ENCODE results near the gene STK11IP. TPM values are rescaled to one million over a fixed set of nuclear protein-coding genes. Genes with fewer than 3 reads are reported as not detected.
A peak's percentile ranks its signal among the peaks of the same experiment; 100 is the strongest.

STK11IP gene
- total and polyA plus RNA-seq, 2 of the 13 experiments (the other 11 are each of a cell fraction or from before 2014, with no cell fraction given), result 12.8 to 24.0 TPM

DNA sequence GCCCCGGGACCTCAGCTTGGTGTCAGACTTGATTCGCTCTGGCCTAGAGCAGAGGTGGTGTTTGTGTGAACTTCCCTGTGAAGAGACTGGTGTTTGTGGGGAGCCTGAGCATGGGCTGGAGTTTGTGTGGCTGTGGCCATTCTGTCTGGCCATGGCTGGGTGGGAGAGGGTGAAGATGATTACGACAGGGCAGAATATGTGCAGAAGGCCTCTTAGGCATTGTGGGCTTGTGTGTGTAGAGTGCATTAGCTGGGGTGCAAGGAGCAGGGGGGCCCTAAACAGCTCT, 36.8 kb upstream of the STK11IP start (continued):
- TF ChIP-seq SIN3A (IDR thresholded peaks at IDR 0.05; ENCODE audit: borderline replicate concordance, low read depth, low read length), result no peak
- TF ChIP-seq BORCS8-MEF2B (CRISPR knock-in tag; IDR thresholded peaks at IDR 0.05), result no peak
- peak in 1 of 2 experiments; percentile 13; a peak in 1 of 4 replicates for TF ChIP-seq POLR2A (IDR thresholded peaks at IDR 0.05; ENCODE audit: insufficient read depth in 1 of 2, low read depth in 2 of 2, low read length in 2 of 2)
- 0 out of 2 replicates have a peak, but pooled peaks have one; percentile 9 for TF ChIP-seq MEF2D (CRISPR knock-in tag; IDR thresholded peaks at IDR 0.05)
- TF ChIP-seq PAF1 (CRISPR knock-in tag; IDR thresholded peaks at IDR 0.05), result peak; percentile 91
- no peak for TF ChIP-seq FOXC1 (CRISPR knock-in tag; IDR thresholded peaks at IDR 0.05; ENCODE audit: borderline replicate concordance)
- no peak for TF ChIP-seq ZNF3 (CRISPR knock-in tag; IDR thresholded peaks at IDR 0.05)
- TF ChIP-seq, protein P1, sequence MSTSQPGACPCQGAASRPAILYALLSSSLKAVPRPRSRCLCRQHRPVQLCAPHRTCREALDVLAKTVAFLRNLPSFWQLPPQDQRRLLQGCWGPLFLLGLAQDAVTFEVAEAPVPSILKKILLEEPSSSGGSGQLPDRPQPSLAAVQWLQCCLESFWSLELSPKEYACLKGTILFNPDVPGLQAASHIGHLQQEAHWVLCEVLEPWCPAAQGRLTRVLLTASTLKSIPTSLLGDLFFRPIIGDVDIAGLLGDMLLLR (CRISPR knock-in tag; IDR thresholded peaks at IDR 0.05), result 0 out of 2 replicates have a peak, but pooled peaks have one; percentile 63
- 0 out of 2 replicates have a peak, but pooled peaks have one; percentile 9 for TF ChIP-seq ZNF446 (CRISPR knock-in tag; IDR thresholded peaks at IDR 0.05)

- Histone ChIP-seq H3K9me3 (ENCODE audit: low read length) (no peaks in the 10 kb centered on the region), H3K36me3 (replicated peaks in 1 of 2; ENCODE audit: control insufficient read depth in 1 of 2, insufficient read depth in 2 of 2, low read length in 2 of 2) (peaks cover 18 to 28% of the 10 kb centered on the region in 2 experiments; a peak in 4 of 5 replicates), H2AFZ (ENCODE audit: low read length) (no peak overlapping the region), H3K27ac (ENCODE audit: extremely low read length, insufficient read depth, low read length) (peak overlapping the region; percentile 7), H3K9ac (ENCODE audit: insufficient read depth, low read depth, low read length) (no peak overlapping the region), H3K27me3 (ENCODE audit: control insufficient read depth in 1 of 2, insufficient read depth in 2 of 2, low read length in 2 of 2) (no peaks in the 10 kb centered on the region), H4K20me1 (ENCODE audit: insufficient read depth, low read length) (no peaks in the 10 kb centered on the region), H3K4me3 (replicated peaks in 1 of 3; ENCODE audit: insufficient read depth in 1 of 3, low read depth in 2 of 3, low read length in 3 of 3) (no peak overlapping the region), H3K4me2 (ENCODE audit: low read depth, low read length) (peak overlapping the region; percentile 41), H3K79me2 (ENCODE audit: insufficient read depth, low read length) (no peaks in the 10 kb centered on the region), H3K4me1 (ENCODE audit: insufficient read depth, low read length) (peaks cover 46% of the 10 kb centered on the region)
- BruUV-seq (replicated peaks), result TSS peak; percentile 23
- peak; percentile 51 for FAIRE-seq
- 68% methylated on average over 22 of the region's 24 CpGs for WGBS (ENCODE audit: low lambda C conversion rate)
- peak; percentile 66 for ATAC-seq
- peak; percentile 60 for DNase-seq (ENCODE audit: low spot score)
- ChIA-PET POLR2A (interaction anchor here (0.6 to 4.2 kb wide), 11 partner anchors 9 to 63 kb away, joined by 3 to 45 read pairs (median 6); partner anchors contain the start of genes CHPF, GMPPA, INHA and OBSL1), CTCF (ENCODE audit: low intra/inter-chr PET ratio, low total read pairs) (interaction anchor here (2.7 to 3.7 kb wide), 2 partner anchors 20 to 81 kb away, joined by 19 to 28 read pairs; no protein-coding TSS in a partner anchor)
- intact Hi-C loops (cut with micrococcal nuclease; ENCODE audit: unreplicated experiment) (loop anchor here (1.0 to 5.0 kb wide), 3 partner anchors 21 to 81 kb away; partner anchors contain the start of gene STK11IP), in situ Hi-C loops (cut with HindIII; ENCODE audit: extremely low pct_ligation_motif_present, low pct_unique_long_range_greater_than_20kb) (loop anchor here (5.0 kb wide), 1 partner anchor 36 kb away; the partner anchor contains the start of gene STK11IP)
- TF ChIP-seq, protein P2, sequence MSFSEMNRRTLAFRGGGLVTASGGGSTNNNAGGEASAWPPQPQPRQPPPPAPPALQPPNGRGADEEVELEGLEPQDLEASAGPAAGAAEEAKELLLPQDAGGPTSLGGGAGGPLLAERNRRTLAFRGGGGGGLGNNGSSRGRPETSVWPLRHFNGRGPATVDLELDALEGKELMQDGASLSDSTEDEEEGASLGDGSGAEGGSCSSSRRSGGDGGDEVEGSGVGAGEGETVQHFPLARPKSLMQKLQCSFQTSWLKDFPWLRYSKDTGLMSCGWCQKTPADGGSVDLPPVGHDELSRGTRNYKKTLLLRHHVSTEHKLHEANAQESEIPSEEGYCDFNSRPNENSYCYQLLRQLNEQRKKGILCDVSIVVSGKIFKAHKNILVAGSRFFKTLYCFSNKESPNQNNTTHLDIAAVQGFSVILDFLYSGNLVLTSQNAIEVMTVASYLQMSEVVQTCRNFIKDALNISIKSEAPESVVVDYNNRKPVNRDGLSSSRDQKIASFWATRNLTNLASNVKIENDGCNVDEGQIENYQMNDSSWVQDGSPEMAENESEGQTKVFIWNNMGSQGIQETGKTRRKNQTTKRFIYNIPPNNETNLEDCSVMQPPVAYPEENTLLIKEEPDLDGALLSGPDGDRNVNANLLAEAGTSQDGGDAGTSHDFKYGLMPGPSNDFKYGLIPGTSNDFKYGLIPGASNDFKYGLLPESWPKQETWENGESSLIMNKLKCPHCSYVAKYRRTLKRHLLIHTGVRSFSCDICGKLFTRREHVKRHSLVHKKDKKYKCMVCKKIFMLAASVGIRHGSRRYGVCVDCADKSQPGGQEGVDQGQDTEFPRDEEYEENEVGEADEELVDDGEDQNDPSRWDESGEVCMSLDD (CRISPR knock-in tag; IDR thresholded peaks at IDR 0.05; ENCODE audit: borderline replicate concordance), result no peak
- TF ChIP-seq ZNF598 (CRISPR knock-in tag; IDR thresholded peaks at IDR 0.05; ENCODE audit: borderline replicate concordance) (no peak), GTF2F1 (IDR thresholded peaks at IDR 0.05; ENCODE audit: low read length) (no peak), ATF7 (IDR thresholded peaks at IDR 0.05) (no peak), ATF7 (CRISPR knock-in tag; IDR thresholded peaks at IDR 0.05) (no peak), RFX5 (IDR thresholded peaks at IDR 0.05; ENCODE audit: low read depth, low read length) (no peak), ZNF432 (CRISPR knock-in tag; IDR thresholded peaks at IDR 0.05; ENCODE audit: borderline replicate concordance) (no peak)
- TF ChIP-seq, protein P3, sequence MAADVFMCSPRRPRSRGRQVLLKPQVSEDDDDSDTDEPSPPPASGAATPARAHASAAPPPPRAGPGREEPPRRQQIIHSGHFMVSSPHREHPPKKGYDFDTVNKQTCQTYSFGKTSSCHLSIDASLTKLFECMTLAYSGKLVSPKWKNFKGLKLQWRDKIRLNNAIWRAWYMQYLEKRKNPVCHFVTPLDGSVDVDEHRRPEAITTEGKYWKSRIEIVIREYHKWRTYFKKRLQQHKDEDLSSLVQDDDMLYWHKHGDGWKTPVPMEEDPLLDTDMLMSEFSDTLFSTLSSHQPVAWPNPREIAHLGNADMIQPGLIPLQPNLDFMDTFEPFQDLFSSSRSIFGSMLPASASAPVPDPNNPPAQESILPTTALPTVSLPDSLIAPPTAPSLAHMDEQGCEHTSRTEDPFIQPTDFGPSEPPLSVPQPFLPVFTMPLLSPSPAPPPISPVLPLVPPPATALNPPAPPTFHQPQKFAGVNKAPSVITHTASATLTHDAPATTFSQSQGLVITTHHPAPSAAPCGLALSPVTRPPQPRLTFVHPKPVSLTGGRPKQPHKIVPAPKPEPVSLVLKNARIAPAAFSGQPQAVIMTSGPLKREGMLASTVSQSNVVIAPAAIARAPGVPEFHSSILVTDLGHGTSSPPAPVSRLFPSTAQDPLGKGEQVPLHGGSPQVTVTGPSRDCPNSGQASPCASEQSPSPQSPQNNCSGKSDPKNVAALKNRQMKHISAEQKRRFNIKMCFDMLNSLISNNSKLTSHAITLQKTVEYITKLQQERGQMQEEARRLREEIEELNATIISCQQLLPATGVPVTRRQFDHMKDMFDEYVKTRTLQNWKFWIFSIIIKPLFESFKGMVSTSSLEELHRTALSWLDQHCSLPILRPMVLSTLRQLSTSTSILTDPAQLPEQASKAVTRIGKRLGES (CRISPR knock-in tag; IDR thresholded peaks at IDR 0.05; ENCODE audit: borderline replicate concordance), result no peak
Observed at GRCh38 chr2:219561179-219562048, 36.2 kb upstream of the STK11IP start.

Measured in HepG2 (cell line).